ENCODE results near the gene LINGO1. TPM values are rescaled to one million over a fixed set of nuclear protein-coding genes. Genes with fewer than 3 reads are reported as not detected.

LINGO1 gene
- total and polyA plus RNA-seq, 2 donors (not counting 3 experiments of a cell fraction or from before 2014, with no cell fraction given): 0.15 to 0.33 TPM

DNA sequence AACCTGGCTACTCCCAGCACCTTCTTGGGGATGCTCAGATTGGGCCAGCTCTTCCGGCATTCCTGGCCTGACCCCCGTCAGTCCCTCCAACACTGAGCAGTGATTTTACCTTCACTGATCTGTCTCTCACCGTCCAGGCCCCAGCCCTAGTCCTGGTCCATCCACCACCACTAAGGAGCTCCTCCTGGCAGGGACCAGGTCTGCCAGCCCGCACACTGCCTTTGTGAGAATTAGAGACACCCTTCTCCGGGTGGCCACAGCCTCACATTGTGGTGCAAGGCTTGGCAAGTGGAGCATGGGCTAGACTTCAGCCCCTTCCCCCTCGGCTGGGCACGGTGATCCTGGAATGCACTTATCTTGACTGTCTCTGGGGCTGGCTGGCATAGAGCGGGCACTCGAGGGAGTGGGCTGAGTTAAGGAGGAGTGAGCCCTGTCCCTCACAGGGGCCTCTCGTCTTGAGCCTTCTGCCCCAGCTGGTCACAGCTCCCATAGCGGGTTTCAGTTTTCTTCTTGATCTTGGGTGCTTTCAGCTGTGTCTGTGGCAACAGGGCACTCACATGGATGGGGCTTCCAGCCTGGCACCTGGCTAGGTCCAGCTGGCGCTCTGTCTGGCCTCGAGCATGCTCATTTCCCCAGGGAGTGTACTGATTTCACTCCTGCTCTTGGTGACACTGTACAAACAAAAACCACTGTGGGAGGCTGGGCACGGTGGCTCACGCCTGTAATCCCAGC, 53.9 kb downstream of the LINGO1 start:
- Histone ChIP-seq H3K27ac (ENCODE audit: insufficient read depth, low read depth, low read length) (no peak overlapping the region), H3K36me3 (ENCODE audit: control insufficient read depth in 2 of 2, extremely low read depth in 1 of 2, insufficient read depth in 2 of 2, low read length in 2 of 2) (no peaks in the 10 kb centered on the region), H3K79me2 (ENCODE audit: control insufficient read depth, insufficient read depth, low read length) (no peaks in the 10 kb centered on the region), H3K4me2 (ENCODE audit: insufficient read depth, low read length) (no peak overlapping the region), H3K9me1 (replicated peaks; ENCODE audit: control insufficient read depth, extremely low read depth, insufficient read depth, low read length) (no peaks in the 10 kb centered on the region), H4K20me1 (replicated peaks; ENCODE audit: control insufficient read depth, extremely low read depth, insufficient read depth, low read length) (no peaks in the 10 kb centered on the region), H3K9ac (replicated peaks; ENCODE audit: extremely low read depth, insufficient read depth, low read length) (no peak overlapping the region), H3K27me3 (ENCODE audit: control insufficient read depth in 2 of 2, insufficient read depth in 2 of 2, low read length in 2 of 2) (peaks cover 0 to 2% of the 10 kb centered on the region in 2 experiments), H2AFZ (ENCODE audit: low read depth, low read length) (no peak overlapping the region), H3K9me3 (replicated peaks; ENCODE audit: control insufficient read depth, insufficient read depth, low read length) (no peaks in the 10 kb centered on the region), H3K4me1 (ENCODE audit: control insufficient read depth, extremely low read depth, insufficient read depth, low read length) (no peaks in the 10 kb centered on the region), H3K4me3 (replicated peaks in 1 of 3; ENCODE audit: insufficient read depth in 1 of 3, low read depth in 1 of 3, low read length in 3 of 3) (no peak overlapping the region)
- no peak for TF ChIP-seq GATA2 (IDR thresholded peaks at IDR 0.05; ENCODE audit: insufficient read depth, insufficient read length, low read depth, low read length)
- TF ChIP-seq JUN (IDR thresholded peaks at IDR 0.05; ENCODE audit: borderline replicate concordance, insufficient read depth, insufficient read length, low read depth): no peak
- no peak for TF ChIP-seq POLR2AphosphoS5 (IDR thresholded peaks at IDR 0.05; ENCODE audit: insufficient read depth, low read depth, low read length)
- no peak for TF ChIP-seq CTCF (IDR thresholded peaks at IDR 0.05; ENCODE audit: extremely low read depth in 1 of 2, insufficient read depth in 1 of 2, low read depth in 1 of 2, low read length in 2 of 2)
- TF ChIP-seq MAX (IDR thresholded peaks at IDR 0.05; ENCODE audit: insufficient read depth, insufficient read length): no peak
- TF ChIP-seq EZH2 (IDR thresholded peaks at IDR 0.05; ENCODE audit: borderline replicate concordance, low read depth, low read length, severe bottlenecking): no peak
- TF ChIP-seq MYC (IDR thresholded peaks at IDR 0.05; ENCODE audit: low read depth, low read length): no peak
- no peak for TF ChIP-seq FOS (IDR thresholded peaks at IDR 0.05; ENCODE audit: borderline replicate concordance, insufficient read depth, low read length)
- TF ChIP-seq POLR2A (IDR thresholded peaks at IDR 0.05; ENCODE audit: low read depth, low read length): no peak
- POLR2A ChIA-PET: no interaction called here
- no peak for DNase-seq (ENCODE audit: low read depth, low spot score)
- FAIRE-seq: no peak
- dilution Hi-C loops (cut with MboI; ENCODE audit: extremely low pct_ligation_motif_present, low sequenced_read_pairs) (no loop called here), intact Hi-C loops (cut with micrococcal nuclease) (no loop called here)
- no TSS peak for BruUV-seq (replicated peaks)
- CTCF ChIA-PET: no interaction called here

Data from endothelial cell of umbilical vein (primary cell).